Measurements from ENCODE around the gene RNASEL.

- TF ChIP-seq CTCF (conservative IDR thresholded peaks at IDR 0.05; ENCODE audit: low read depth in 2 of 2) (no peak), POLR2AphosphoS5 (IDR thresholded peaks at IDR 0.05; ENCODE audit: low read depth) (no peak), EZH2 (IDR thresholded peaks at IDR 0.05; ENCODE audit: low read depth, unreplicated experiment) (no peak), EZH2phosphoT487 (IDR thresholded peaks at IDR 0.05; ENCODE audit: unreplicated experiment) (no peak), JUNB (IDR thresholded peaks at IDR 0.05; ENCODE audit: unreplicated experiment) (no peak)
Observed at GRCh38 chr1:182556279-182556678, 32.8 kb downstream of the RNASEL start.

Measured in GM23338 (cell line).